ENCODE data around the gene VAV3. TPM values are rescaled to one million over a fixed set of nuclear protein-coding genes. Genes with fewer than 3 reads are reported as not detected.
"Not testable (repeated sequence)": the region's sequence is repeated elsewhere in the genome, so short reads cannot be mapped to it uniquely, and the experiment has no call there.

Gene VAV3
- total and polyA plus RNA-seq, 2 donors = 7.9 to 15.8 TPM

DNA sequence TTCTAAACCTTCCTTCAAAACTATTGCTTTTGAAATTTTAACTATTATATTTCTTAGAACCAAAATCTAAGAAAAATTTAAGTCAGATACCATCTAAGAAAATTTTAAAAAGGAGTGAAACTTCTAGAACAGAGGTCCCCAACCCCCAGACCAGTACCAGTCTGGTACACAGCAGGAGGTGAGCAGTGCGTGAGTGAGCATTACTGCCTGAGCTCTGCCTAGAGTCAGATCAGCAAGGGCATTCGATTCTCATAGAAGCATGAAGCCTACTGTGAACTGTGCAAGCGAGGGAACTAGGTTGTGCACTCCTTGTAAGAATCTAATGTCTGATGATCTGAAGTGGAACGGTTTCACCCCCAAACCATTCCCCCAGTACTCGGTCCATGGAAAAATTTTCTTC, 106.7 kb downstream of the VAV3 start:
- no peak for DNase-seq (ENCODE audit: low read depth in 6 of 9, low spot score in 9 of 9)
- Histone ChIP-seq H3K27ac (ENCODE audit: low read depth in 1 of 2, low read length in 1 of 2) (no peak overlapping the region), H3K4me3 (ENCODE audit: low read length in 2 of 2) (no peak overlapping the region), H3K27me3 (ENCODE audit: control insufficient read depth in 2 of 2, insufficient read depth in 1 of 2, low read length in 1 of 2) (no peaks in the 10 kb centered on the region), H3K9me3 (ENCODE audit: control insufficient read depth in 2 of 2, insufficient read depth in 1 of 2, low read length in 1 of 2) (peaks cover 0 to 5% of the 10 kb centered on the region in 2 donors), H3K36me3 (ENCODE audit: control insufficient read depth in 2 of 2, insufficient read depth in 2 of 2, low read length in 1 of 2) (no peaks in the 10 kb centered on the region), H3K4me1 (ENCODE audit: control insufficient read depth in 2 of 2, insufficient read depth in 2 of 2, low read length in 2 of 2) (peaks cover 0 to 9% of the 10 kb centered on the region in 2 donors)
- WGBS = 97% methylated on average over 5 of the region's 5 CpGs

DNA sequence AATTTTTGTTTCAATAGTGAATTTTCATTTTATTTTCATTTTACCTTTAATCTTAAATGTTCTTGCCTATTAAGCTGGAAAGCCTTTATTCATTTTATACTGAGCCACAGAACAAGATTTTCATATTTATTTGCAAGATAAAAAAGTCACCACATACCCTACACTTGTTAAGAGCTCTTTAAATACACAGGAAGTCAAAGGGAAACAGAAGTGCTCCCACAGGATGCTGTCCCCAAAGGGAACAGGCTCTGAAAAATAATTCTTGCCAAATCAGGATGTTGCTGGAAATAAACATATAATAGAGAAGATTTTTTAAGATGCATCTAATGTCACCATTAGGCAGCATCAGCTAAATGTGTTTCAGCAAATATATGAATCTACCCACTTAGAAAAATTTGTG, 113.6 kb downstream of the VAV3 start:
- Histone ChIP-seq H3K4me1 (ENCODE audit: control insufficient read depth in 2 of 2, insufficient read depth in 2 of 2, low read length in 2 of 2) (peaks cover 0 to 4% of the 10 kb centered on the region in 2 donors), H3K36me3 (ENCODE audit: control insufficient read depth in 2 of 2, insufficient read depth in 2 of 2, low read length in 1 of 2) (no peaks in the 10 kb centered on the region), H3K27me3 (ENCODE audit: control insufficient read depth in 2 of 2, insufficient read depth in 1 of 2, low read length in 1 of 2) (no peaks in the 10 kb centered on the region), H3K4me3 (ENCODE audit: low read length in 2 of 2) (no peak overlapping the region), H3K27ac (ENCODE audit: low read depth in 1 of 2, low read length in 1 of 2) (no peak overlapping the region), H3K9me3 (ENCODE audit: control insufficient read depth in 2 of 2, insufficient read depth in 1 of 2, low read length in 1 of 2) (no peaks in the 10 kb centered on the region)
- DNase-seq (ENCODE audit: low read depth in 6 of 9, low spot score in 9 of 9) = no peak

DNA sequence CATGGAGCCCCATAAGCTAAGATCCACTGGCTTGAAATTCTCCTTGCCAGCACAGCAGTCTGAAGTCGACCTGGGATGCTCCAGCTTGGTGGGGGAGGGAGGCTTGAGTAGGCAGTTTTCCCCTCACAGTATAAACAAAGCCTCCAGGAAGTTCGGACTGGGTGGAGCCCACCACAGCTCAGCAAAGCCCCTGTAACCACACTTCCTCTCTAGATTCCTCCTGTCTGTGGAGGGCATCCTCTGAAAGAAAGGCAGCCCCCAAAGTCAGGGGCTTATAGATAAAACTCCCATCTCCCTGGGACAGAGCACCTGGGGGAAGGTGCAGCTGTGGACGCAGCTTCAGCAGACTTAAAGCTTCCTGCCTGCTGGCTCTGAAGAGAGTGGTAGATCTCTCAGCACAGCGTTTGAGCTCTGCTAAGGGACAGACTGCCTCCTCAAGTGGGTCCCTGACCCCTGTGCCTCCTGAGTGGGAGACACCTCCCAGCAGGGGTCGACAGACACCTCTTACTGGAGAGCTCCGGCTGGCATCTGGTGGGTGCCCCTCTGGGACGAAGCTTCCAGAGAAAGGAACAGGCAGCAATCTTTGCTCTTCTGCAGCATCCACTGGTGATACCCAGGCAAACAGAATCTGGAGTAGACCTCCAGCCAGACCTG, 120.3 kb downstream of the VAV3 start:
- WGBS = 18% methylated on average over 7 of the region's 7 CpGs
- Histone ChIP-seq H3K4me1 (ENCODE audit: control insufficient read depth in 2 of 2, insufficient read depth in 2 of 2, low read length in 2 of 2) (peaks cover 21 to 34% of the 10 kb centered on the region in 2 donors), H3K27ac (ENCODE audit: low read depth in 1 of 2, low read length in 1 of 2) (peak overlapping the region; percentile 42 to 76), H3K9me3 (ENCODE audit: control insufficient read depth in 2 of 2, insufficient read depth in 1 of 2, low read length in 1 of 2) (peaks cover 0 to 11% of the 10 kb centered on the region in 2 donors)
- not testable (repeated sequence) for H3K36me3 ChIP-seq (ENCODE audit: control insufficient read depth in 2 of 2, insufficient read depth in 2 of 2, low read length in 1 of 2); H3K4me3 ChIP-seq (ENCODE audit: low read length in 2 of 2); H3K27me3 ChIP-seq (ENCODE audit: control insufficient read depth in 2 of 2, insufficient read depth in 1 of 2, low read length in 1 of 2)
- peak in 5 of 9 donors; percentile 33 to 77 (median 53) for DNase-seq (ENCODE audit: low read depth in 6 of 9, low spot score in 9 of 9)

DNA sequence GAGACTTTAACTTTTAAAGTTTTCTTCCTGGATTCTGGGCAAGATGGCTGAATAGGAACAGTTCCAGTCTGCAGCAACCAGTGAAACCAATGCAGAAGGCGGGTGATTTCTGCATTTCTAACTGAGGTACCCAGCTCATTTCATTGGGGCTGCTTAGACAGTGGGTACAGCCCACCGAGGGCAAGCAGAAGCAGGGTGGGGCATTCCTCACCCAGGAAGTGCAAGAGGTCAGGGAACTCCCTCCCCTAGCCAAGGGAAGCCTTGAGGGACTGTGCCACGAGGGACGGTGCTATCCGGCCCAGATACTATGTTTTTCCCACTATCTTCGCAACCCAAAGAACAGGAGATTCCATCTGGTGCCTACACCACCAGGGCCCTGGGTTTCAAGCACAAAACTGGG, 121.0 kb downstream of the VAV3 start:
- peaks cover 0 to 11% of the 10 kb centered on the region in 2 donors for H3K9me3 ChIP-seq (ENCODE audit: control insufficient read depth in 2 of 2, insufficient read depth in 1 of 2, low read length in 1 of 2)
- no peaks in the 10 kb centered on the region for H3K27me3 ChIP-seq (ENCODE audit: control insufficient read depth in 2 of 2, insufficient read depth in 1 of 2, low read length in 1 of 2)
- 75% methylated on average over 6 of the region's 6 CpGs for WGBS
- H3K4me1 ChIP-seq (ENCODE audit: control insufficient read depth in 2 of 2, insufficient read depth in 2 of 2, low read length in 2 of 2) = peaks cover 21 to 34% of the 10 kb centered on the region in 2 donors
- DNase-seq (ENCODE audit: low read depth in 6 of 9, low spot score in 9 of 9) = no peak
- peak overlapping the region; percentile 36 to 76 for H3K27ac ChIP-seq (ENCODE audit: low read depth in 1 of 2, low read length in 1 of 2)
- H3K4me3 ChIP-seq (ENCODE audit: low read length in 2 of 2) = no peak overlapping the region
- no peaks in the 10 kb centered on the region for H3K36me3 ChIP-seq (ENCODE audit: control insufficient read depth in 2 of 2, insufficient read depth in 2 of 2, low read length in 1 of 2)

DNA sequence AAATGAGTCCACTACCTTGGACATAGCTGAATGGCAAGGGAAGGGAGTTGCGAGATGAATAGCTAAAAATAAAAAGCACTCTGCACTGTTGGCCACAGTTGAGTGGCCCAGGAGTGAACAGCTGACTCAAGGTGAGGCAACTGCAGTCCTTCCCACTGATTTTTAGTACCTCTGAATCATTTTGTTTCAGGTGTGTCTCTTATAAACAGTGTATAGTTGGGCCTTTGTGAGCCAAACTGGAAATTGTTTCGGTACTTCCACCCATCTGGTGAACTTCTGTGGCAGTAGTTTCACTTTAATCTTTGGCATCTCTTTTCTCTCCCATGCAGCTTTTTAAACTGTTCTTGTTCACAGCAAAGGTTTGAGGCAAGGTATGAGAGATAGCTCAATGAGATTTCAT, 122.7 kb downstream of the VAV3 start:
- no peak overlapping the region for H3K4me3 ChIP-seq (ENCODE audit: low read length in 2 of 2)
- H3K36me3 ChIP-seq (ENCODE audit: control insufficient read depth in 2 of 2, insufficient read depth in 2 of 2, low read length in 1 of 2) = no peaks in the 10 kb centered on the region
- peak in 1 of 9 donors; percentile 63 for DNase-seq (ENCODE audit: low read depth in 6 of 9, low spot score in 9 of 9)
- H3K4me1 ChIP-seq (ENCODE audit: control insufficient read depth in 2 of 2, insufficient read depth in 2 of 2, low read length in 2 of 2) = peaks cover 21 to 34% of the 10 kb centered on the region in 2 donors
- H3K9me3 ChIP-seq (ENCODE audit: control insufficient read depth in 2 of 2, insufficient read depth in 1 of 2, low read length in 1 of 2) = peaks cover 0 to 11% of the 10 kb centered on the region in 2 donors
- H3K27me3 ChIP-seq (ENCODE audit: control insufficient read depth in 2 of 2, insufficient read depth in 1 of 2, low read length in 1 of 2) = no peaks in the 10 kb centered on the region
- H3K27ac ChIP-seq (ENCODE audit: low read depth in 1 of 2, low read length in 1 of 2) = peak overlapping the region in 1 of 2 donors; percentile 52
- WGBS = 40% methylated on average over 2 of the region's 2 CpGs

DNA sequence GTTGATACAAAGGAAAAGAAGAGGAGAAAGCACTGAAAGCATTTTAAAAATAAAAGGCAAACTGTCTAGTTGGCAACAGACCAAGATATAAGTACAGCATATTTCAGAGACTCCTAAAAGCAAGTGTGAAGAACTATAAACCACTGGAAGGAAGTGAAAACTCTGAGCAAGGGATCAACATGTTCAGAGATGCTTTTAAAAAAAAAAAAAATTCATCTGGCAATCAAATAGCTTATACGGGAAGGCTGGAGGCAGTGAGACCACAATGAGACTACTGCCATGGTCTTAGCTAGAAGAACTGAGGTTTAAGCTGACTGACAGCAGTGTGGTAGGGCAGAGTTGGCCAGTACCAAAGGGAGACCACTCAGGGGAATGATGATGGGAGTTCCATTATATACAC, 124.3 kb downstream of the VAV3 start:
- 1% methylated on average over 1 of the region's 1 CpG for WGBS
- DNase-seq (ENCODE audit: low read depth in 6 of 9, low spot score in 9 of 9) = no peak
- Histone ChIP-seq H3K36me3 (ENCODE audit: control insufficient read depth in 2 of 2, insufficient read depth in 2 of 2, low read length in 1 of 2) (no peaks in the 10 kb centered on the region), H3K4me3 (ENCODE audit: low read length in 2 of 2) (no peak overlapping the region), H3K4me1 (ENCODE audit: control insufficient read depth in 2 of 2, insufficient read depth in 2 of 2, low read length in 2 of 2) (peaks cover 21 to 35% of the 10 kb centered on the region in 2 donors), H3K9me3 (ENCODE audit: control insufficient read depth in 2 of 2, insufficient read depth in 1 of 2, low read length in 1 of 2) (peaks cover 0 to 11% of the 10 kb centered on the region in 2 donors), H3K27me3 (ENCODE audit: control insufficient read depth in 2 of 2, insufficient read depth in 1 of 2, low read length in 1 of 2) (no peaks in the 10 kb centered on the region), H3K27ac (ENCODE audit: low read depth in 1 of 2, low read length in 1 of 2) (peak overlapping the region in 1 of 2 donors; percentile 44)

DNA sequence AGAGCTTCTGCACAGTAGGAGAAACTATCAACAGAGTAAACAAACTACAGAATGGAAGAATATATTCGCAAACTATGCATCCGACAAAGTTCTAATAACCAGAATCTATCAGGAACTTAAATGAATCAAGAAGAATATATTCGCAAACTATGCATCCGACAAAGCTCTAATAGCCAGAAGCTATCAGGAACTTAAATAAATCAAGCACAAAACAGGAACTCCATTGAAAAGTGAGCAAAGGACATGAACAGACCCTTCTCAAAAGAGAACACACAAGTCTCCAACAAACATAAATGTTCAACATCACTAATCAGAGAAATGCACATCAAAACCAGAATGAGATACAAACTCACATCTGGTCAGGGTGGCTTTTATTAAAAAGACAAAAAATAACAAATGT, 126.9 kb downstream of the VAV3 start:
- no peak overlapping the region for H3K27ac ChIP-seq (ENCODE audit: low read depth in 1 of 2, low read length in 1 of 2)

DNA sequence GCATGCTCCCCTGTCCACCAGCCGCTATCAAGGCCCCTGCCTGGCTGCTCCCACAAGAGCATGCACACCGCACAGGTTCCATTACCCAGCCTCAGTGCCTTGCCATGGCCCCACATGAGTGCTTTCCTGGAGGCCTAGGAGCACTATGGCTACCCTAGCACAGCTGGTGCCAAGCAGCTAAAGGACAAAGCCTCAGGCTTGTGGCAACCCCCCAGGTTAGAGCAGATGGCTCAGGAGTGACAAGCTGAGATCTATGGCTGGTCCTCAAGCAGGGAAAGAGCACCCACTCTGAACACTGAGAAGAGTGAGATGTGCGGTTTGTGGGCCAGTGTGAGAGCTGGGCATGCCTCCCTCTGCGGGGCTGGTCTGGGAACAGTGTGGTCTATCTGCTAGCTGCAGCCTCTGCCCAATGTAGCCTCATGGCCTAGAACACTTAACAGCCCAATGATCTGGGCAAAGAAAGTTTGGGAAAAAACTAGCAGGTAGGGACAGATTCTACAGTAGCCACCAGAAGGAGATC, 129.8 kb downstream of the VAV3 start:
- Histone ChIP-seq H3K4me3 (ENCODE audit: low read length in 2 of 2) (no peak overlapping the region), H3K36me3 (ENCODE audit: control insufficient read depth in 2 of 2, insufficient read depth in 2 of 2, low read length in 1 of 2) (no peaks in the 10 kb centered on the region), H3K27ac (ENCODE audit: low read depth in 1 of 2, low read length in 1 of 2) (no peak overlapping the region), H3K9me3 (ENCODE audit: control insufficient read depth in 2 of 2, insufficient read depth in 1 of 2, low read length in 1 of 2) (no peaks in the 10 kb centered on the region), H3K27me3 (ENCODE audit: control insufficient read depth in 2 of 2, insufficient read depth in 1 of 2, low read length in 1 of 2) (no peaks in the 10 kb centered on the region), H3K4me1 (ENCODE audit: control insufficient read depth in 2 of 2, insufficient read depth in 2 of 2, low read length in 2 of 2) (peaks cover 2 to 22% of the 10 kb centered on the region in 2 donors)
- DNase-seq (ENCODE audit: low read depth in 6 of 9, low spot score in 9 of 9) = no peak
- WGBS = 96% methylated on average over 4 of the region's 4 CpGs

More for the DNA sequence above, 126.9 kb downstream of the VAV3 start:
- 91% methylated on average over 4 of the region's 4 CpGs for WGBS
- Histone ChIP-seq H3K27me3 (ENCODE audit: control insufficient read depth in 2 of 2, insufficient read depth in 1 of 2, low read length in 1 of 2) (no peaks in the 10 kb centered on the region), H3K36me3 (ENCODE audit: control insufficient read depth in 2 of 2, insufficient read depth in 2 of 2, low read length in 1 of 2) (no peaks in the 10 kb centered on the region), H3K4me3 (ENCODE audit: low read length in 2 of 2) (no peak overlapping the region), H3K9me3 (ENCODE audit: control insufficient read depth in 2 of 2, insufficient read depth in 1 of 2, low read length in 1 of 2) (no peaks in the 10 kb centered on the region), H3K4me1 (ENCODE audit: control insufficient read depth in 2 of 2, insufficient read depth in 2 of 2, low read length in 2 of 2) (peaks cover 9 to 28% of the 10 kb centered on the region in 2 donors)
- no peak for DNase-seq (ENCODE audit: low read depth in 6 of 9, low spot score in 9 of 9)

DNA sequence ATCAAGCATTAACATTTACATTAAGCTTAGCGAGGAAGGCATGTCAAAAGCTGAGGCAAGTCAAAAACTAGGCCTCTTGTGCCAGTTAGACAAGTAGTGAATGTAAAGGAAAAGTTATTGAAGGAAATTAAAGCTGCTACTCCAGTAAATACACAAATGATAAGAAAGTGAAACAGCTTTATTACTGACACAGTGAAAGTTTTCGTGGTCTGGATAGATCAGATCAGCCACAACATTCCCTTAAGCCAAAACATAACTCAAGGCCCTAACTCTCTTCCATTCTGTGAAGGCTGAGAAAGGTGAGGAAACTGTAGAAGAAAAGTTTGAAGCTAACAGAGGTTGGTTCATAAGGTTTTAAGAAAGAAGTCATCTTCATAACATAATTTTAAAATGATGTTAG, 131.9 kb downstream of the VAV3 start:
- no peak overlapping the region for H3K4me3 ChIP-seq (ENCODE audit: low read length in 2 of 2)
- no peaks in the 10 kb centered on the region for H3K27me3 ChIP-seq (ENCODE audit: control insufficient read depth in 2 of 2, insufficient read depth in 1 of 2, low read length in 1 of 2)
- H3K36me3 ChIP-seq (ENCODE audit: control insufficient read depth in 2 of 2, insufficient read depth in 2 of 2, low read length in 1 of 2) = no peaks in the 10 kb centered on the region
- H3K27ac ChIP-seq (ENCODE audit: low read depth in 1 of 2, low read length in 1 of 2) = no peak overlapping the region
- no peak for DNase-seq (ENCODE audit: low read depth in 6 of 9, low spot score in 9 of 9)
- peaks cover 11 to 38% of the 10 kb centered on the region in 2 donors for H3K4me1 ChIP-seq (ENCODE audit: control insufficient read depth in 2 of 2, insufficient read depth in 2 of 2, low read length in 2 of 2)
- no peaks in the 10 kb centered on the region for H3K9me3 ChIP-seq (ENCODE audit: control insufficient read depth in 2 of 2, insufficient read depth in 1 of 2, low read length in 1 of 2)
- 56% methylated on average over 2 of the region's 2 CpGs for WGBS

All from thymus (tissue), 11 donors.